Measurements from ENCODE around the gene GPR27. TPM values are rescaled to one million over a fixed set of nuclear protein-coding genes. Genes with fewer than 3 reads are reported as not detected.
A peak's percentile ranks its signal among the peaks of the same experiment; 100 is the strongest.

Gene GPR27
- total RNA-seq, 1 donor from 2014 or later: not detected

GRCh38 chr3:71778353-71778752 lies 24.7 kb downstream of the GPR27 start:
- DNase-seq: no peak
- Mint-ChIP-seq H3K36me3 (ENCODE audit: low read depth) (no peaks in the 10 kb centered on the region), H3K9me3 (no peaks in the 10 kb centered on the region), H3K4me1 (no peaks in the 10 kb centered on the region), H3K27ac (no peak overlapping the region), H3K4me3 (no peak overlapping the region), H3K27me3 (peaks cover 25% of the 10 kb centered on the region)
- intact Hi-C loops (cut with micrococcal nuclease): no loop called here
- no peak for TF ChIP-seq CTCF (IDR thresholded peaks at IDR 0.05)
- CTCF ChIA-PET: no interaction called here
- POLR2A ChIA-PET: no interaction called here
- ATAC-seq (ENCODE audit: low read depth): no peak

- H3K9me3 Mint-ChIP-seq: no peaks in the 10 kb centered on the region
- no peak overlapping the region for H3K27ac Mint-ChIP-seq
- intact Hi-C loops (cut with micrococcal nuclease): no loop called here
- H3K4me3 Mint-ChIP-seq: no peak overlapping the region
- CTCF ChIA-PET: no interaction called here
- ATAC-seq (ENCODE audit: low read depth): no peak
- no peak for DNase-seq
- POLR2A ChIA-PET: no interaction called here
- H3K27me3 Mint-ChIP-seq: peaks cover 35% of the 10 kb centered on the region
- peaks cover 10% of the 10 kb centered on the region for H3K4me1 Mint-ChIP-seq
- no peaks in the 10 kb centered on the region for H3K36me3 Mint-ChIP-seq (ENCODE audit: low read depth)
- TF ChIP-seq CTCF (IDR thresholded peaks at IDR 0.05): no peak
Observed at GRCh38 chr3:71779674-71780377, 26.2 kb downstream of the GPR27 start.

GRCh38 chr3:71780430-71780829 lies 26.8 kb downstream of the GPR27 start:
- ChIA-PET POLR2A (no interaction called here), CTCF (no interaction called here)
- H3K27ac Mint-ChIP-seq: no peak overlapping the region
- no peaks in the 10 kb centered on the region for H3K36me3 Mint-ChIP-seq (ENCODE audit: low read depth)
- ATAC-seq (ENCODE audit: low read depth) (no peak), DNase-seq (no peak)
- no peak overlapping the region for H3K4me3 Mint-ChIP-seq
- H3K9me3 Mint-ChIP-seq: no peaks in the 10 kb centered on the region
- peaks cover 38% of the 10 kb centered on the region for H3K27me3 Mint-ChIP-seq
- TF ChIP-seq CTCF (IDR thresholded peaks at IDR 0.05): no peak
- intact Hi-C loops (cut with micrococcal nuclease): no loop called here
- peaks cover 12% of the 10 kb centered on the region for H3K4me1 Mint-ChIP-seq

GRCh38 chr3:71783152-71783551 lies 29.5 kb downstream of the GPR27 start:
- DNase-seq: no peak
- ATAC-seq (ENCODE audit: low read depth): no peak
- ChIA-PET CTCF (interaction anchor here (1.2 kb wide), 1 partner anchor 1273 kb away, joined by 3 read pairs; no protein-coding TSS in a partner anchor), POLR2A (no interaction called here)
- intact Hi-C loops (cut with micrococcal nuclease): no loop called here
- Mint-ChIP-seq H3K27ac (no peak overlapping the region), H3K27me3 (peaks cover 54% of the 10 kb centered on the region), H3K4me1 (peaks cover 17% of the 10 kb centered on the region), H3K4me3 (no peak overlapping the region), H3K36me3 (ENCODE audit: low read depth) (no peaks in the 10 kb centered on the region), H3K9me3 (no peaks in the 10 kb centered on the region)
- no peak for TF ChIP-seq CTCF (IDR thresholded peaks at IDR 0.05)

DNA sequence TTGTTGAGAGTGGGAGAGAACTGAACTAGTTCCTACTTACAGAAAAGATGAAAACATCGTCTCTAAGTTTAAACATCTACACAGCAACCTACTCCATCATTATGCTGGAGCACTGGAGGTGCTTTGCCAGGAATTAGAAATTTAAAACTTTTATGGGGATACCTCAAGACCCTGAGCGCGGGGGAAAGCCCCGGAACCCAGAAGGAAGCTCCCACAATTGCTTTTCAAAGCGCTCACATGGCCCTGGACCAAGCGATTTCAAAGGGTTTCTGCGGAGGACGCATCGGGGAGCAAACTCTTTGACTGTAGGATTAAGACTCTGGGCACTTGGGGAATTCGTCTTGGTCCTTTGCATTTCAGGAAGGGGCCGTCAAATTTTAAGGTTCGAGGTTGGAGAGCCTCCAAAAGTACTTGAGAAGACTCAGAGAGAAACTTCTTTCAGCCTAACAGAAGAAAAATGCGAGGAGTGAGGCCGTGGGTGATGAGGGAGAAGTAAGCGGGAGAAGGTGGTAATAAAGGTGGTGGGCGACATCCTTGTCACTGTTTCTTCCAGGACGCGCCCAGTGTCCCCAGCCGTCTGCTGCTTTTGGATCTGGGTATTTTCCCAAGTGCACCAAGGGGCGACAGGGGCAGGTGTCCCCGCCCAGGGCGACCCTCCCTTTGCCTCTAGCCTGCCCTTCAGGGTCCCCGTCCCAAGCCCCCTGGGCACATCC lies 30.7 kb downstream of the GPR27 start:
- peaks cover 51% of the 10 kb centered on the region for H3K27me3 Mint-ChIP-seq
- no peaks in the 10 kb centered on the region for H3K36me3 Mint-ChIP-seq (ENCODE audit: low read depth)
- intact Hi-C loops (cut with micrococcal nuclease): no loop called here
- TF ChIP-seq CTCF (IDR thresholded peaks at IDR 0.05): no peak
- CTCF ChIA-PET: interaction anchor here (1.2 kb wide), 1 partner anchor 1272 kb away, joined by 3 read pairs; no protein-coding TSS in a partner anchor
- H3K4me3 Mint-ChIP-seq: peak overlapping the region; percentile 52
- no peak overlapping the region for H3K27ac Mint-ChIP-seq
- DNase-seq: no peak
- no peaks in the 10 kb centered on the region for H3K9me3 Mint-ChIP-seq
- H3K4me1 Mint-ChIP-seq: peaks cover 17% of the 10 kb centered on the region
- ATAC-seq (ENCODE audit: low read depth): no peak
- POLR2A ChIA-PET: no interaction called here

Data from activated B cell treated with CpG ODN at 0.5 μM for 24 hours (primary cell).